Fibroblast of the aortic adventitia (primary cell): ENCODE results near the gene ABCA6. TPM values are rescaled to one million over a fixed set of nuclear protein-coding genes. Genes with fewer than 3 reads are reported as not detected.

ENCODE experiments used
- DNase-seq: peaks from one replicate; pipeline ENCODE4 v3.0.0-alpha.2; 2010; ENCODE audit warnings: low read depth
- H3K4me3 ChIP-seq: 2 replicates; pipeline ENCODE4 v1.5.1; 2011; ENCODE audit warnings: low read depth, mild to moderate bottlenecking, control low read depth, low read length, moderate library complexity
- total RNA-seq: library from RNA; depleted of rRNA; stranded (reverse); fragments of >200 nt; gene quantifications from 2 replicates; pipeline ENCODE4 v1.2.3, GENCODE V29; 2012; ENCODE audit warnings: low replicate concordance
- TF ChIP-seq, protein P1 (sequence below): IDR thresholded peaks from 2 replicates; pipeline ENCODE4 v1.5.1; 2011; ENCODE audit warnings: mild to moderate bottlenecking, low read length, control low read depth, inconsistent platforms; ENCODE audit not compliant: insufficient read depth

Gene ABCA6
- total RNA-seq, 1 donor = 192 TPM

DNA sequence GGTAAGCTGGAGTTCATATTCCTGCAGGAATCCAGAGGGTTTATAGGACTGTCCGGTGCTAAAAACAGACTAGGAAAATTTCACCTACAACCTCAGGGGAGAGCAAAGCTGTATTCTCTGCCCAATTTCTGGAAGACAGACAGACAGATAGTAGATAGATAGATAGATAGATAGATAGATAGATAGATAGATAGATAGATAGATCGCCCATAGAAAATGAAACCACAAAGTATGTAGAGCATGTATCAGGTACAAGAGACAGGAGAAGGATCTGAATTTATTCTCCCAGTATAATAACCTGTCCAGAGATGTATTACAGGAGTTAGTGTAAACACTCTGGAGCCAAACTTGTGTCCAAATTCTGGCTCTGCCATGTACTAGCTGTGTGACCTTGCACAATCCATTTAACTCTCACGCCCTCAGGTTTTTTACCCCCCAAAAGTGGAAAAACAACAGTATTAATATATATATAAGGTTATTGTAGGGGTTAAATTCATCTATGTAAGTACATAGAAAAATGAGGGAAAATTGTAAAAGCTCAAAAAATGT, 2.1 kb upstream of the ABCA6 start:
- H3K4me3 ChIP-seq = no peak overlapping the region
- no peak for DNase-seq
- TF ChIP-seq, protein P1, sequence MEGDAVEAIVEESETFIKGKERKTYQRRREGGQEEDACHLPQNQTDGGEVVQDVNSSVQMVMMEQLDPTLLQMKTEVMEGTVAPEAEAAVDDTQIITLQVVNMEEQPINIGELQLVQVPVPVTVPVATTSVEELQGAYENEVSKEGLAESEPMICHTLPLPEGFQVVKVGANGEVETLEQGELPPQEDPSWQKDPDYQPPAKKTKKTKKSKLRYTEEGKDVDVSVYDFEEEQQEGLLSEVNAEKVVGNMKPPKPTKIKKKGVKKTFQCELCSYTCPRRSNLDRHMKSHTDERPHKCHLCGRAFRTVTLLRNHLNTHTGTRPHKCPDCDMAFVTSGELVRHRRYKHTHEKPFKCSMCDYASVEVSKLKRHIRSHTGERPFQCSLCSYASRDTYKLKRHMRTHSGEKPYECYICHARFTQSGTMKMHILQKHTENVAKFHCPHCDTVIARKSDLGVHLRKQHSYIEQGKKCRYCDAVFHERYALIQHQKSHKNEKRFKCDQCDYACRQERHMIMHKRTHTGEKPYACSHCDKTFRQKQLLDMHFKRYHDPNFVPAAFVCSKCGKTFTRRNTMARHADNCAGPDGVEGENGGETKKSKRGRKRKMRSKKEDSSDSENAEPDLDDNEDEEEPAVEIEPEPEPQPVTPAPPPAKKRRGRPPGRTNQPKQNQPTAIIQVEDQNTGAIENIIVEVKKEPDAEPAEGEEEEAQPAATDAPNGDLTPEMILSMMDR = no peak

- no peak overlapping the region for H3K4me3 ChIP-seq
- TF ChIP-seq, protein P1 = no peak
- peak; percentile 8 for DNase-seq
Observed at GRCh38 chr17:69143151-69143550, 1.5 kb upstream of the ABCA6 start.

DNA sequence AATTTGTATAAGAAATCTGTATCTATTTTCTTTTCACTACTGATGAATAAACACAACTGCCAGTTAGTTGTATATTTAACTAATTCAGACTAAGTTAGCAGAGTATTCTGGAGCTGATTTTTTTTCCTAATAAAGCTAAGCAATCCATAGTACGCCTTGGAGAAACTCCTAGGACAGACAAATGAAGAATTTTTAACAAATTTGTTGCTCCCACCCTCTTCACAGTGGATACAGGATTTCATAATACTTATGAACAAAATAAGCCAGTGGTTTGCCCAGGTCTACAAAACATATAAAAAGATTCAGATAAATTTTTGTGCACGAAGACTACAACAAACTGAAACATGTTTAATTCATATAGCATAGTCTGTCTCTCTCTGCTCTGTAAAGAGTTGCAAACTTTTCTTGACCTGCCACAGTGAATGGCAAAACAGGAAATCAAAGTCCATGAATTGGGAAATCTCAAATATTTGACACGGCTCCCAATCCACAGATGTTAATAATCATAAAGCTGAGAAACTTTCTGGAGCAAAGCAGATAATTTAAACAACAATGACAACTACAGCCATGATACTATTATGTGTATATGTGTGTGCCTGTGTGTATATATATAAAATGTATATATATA, 594 bp upstream of the ABCA6 start:
- H3K4me3 ChIP-seq = peak overlapping the region; percentile 67
- DNase-seq = peak; percentile 93
- TF ChIP-seq, protein P1 = no peak

DNA sequence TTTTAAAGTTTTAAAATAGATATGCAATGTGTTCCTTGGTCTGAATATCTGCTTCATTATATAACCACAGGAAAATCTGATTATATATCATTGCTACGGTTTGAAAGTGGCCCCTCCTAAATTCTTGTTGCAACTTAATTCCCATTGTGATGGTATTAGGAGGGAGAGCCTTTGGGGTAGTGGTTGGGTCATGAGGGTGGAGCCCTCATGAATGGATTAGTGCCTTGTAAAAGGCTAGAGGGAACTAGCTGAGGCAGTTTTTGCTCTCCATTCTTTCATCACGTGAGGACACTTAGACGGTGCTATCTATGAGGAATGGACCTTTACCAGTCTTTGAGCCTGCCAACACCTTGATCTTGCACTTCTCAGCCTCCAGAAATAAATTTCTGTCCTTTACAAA, 7.6 kb downstream of the ABCA6 start:
- DNase-seq = no peak
- no peak overlapping the region for H3K4me3 ChIP-seq
- TF ChIP-seq, protein P1 = no peak

DNA sequence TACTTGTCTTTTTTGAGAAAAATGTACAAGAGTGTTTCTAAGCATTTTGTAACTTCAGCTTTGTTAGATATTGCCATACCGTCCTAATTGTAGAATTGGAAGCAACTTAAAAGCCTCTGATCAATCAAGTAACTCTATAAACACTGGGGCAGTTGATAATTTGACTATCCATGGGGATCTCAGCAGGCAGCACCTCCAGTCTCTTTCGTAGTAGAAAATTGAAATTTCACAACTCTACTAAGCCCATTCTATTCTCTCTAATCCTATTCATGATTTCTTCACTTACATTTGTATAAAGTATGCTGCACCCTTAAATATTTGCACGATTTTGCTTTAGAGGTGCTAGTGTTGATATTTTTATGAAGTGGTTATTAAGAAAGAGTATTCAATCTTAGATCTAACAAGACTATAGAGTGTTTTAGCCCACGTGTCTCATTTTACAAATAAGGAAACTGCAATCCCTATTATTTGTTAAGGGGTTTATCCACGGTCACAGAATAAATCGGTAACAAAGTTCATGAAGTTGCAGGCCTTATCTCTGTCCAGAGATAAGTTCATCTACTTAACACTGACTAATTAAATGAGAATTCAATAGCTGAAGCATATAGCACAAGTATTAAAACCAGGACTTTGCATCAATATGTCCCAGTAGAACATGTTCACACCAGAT, 10.9 kb downstream of the ABCA6 start:
- H3K4me3 ChIP-seq = no peak overlapping the region
- DNase-seq = no peak
- TF ChIP-seq, protein P1 = no peak

DNA sequence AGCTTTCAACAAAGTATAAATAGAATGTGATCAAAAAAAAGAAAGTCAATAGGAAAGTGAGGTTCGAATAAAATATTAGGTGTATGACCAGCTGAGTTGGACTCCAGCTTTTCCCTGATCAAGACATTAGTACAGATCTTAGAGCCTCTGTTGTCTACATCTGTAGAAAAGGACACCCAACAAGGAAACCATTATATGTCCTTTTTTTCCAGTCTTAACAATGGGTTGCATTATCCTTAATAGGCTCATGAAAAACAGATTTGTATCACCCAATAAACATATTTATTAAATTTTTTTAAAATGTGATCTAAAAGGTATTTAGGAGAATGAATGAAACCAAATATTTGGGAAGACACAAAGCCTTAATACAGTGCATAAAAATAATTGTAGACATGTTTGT, 18.1 kb downstream of the ABCA6 start:
- TF ChIP-seq, protein P1 = no peak
- no peak for DNase-seq
- no peak overlapping the region for H3K4me3 ChIP-seq
